NCI-H774 (cell line): ENCODE data around the gene HTR1E.
"Not testable (repeated sequence)": the region's sequence is repeated elsewhere in the genome, so short reads cannot be mapped to it uniquely, and the experiment has no call there.

Source experiments
- DNase-seq: peaks from one replicate; lab custom pipeline; 2025; lab: John Stamatoyannopoulos, UW

HTR1E gene

GRCh38 chr6:86973088-86973487 lies 35.8 kb downstream of the HTR1E start:
- no peak for DNase-seq

DNA sequence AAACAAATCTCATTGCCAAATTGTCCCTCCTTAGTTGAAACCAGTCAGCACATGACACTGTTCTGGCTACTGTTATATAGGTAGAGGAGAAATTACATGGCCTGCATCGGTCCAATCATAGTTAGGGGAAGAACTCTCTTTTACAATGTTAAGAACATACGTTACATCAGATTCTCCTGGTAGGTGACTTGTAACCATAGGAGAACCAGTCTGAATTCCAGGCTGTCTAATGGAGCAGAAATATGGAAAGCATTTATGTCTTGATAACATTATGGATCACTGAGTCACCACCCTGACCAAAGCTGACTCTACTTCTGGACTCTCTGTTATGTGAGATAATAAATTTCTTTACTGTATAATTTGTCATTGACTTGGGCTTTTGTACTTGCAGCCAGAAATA lies 40.9 kb downstream of the HTR1E start:
- no peak for DNase-seq

DNA sequence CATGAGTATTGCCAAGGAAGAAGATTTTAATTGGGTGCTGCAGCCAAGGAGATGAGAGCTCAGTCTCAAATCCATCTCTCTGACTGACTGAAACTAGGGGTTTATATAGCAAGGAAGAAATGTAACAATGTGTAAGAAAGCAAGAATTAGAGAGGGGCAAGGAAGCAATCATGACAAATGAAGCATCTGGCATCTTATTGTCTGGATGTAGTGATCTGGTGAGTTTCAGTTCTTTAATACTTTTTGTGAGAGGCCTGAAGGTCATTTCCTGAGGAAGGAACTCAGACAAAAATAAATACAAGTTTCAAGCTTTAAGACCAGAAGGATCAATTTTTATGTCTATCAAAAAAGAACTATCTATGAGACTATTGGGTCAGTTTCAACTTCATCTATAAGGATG lies 64.2 kb downstream of the HTR1E start:
- DNase-seq = no peak

DNA sequence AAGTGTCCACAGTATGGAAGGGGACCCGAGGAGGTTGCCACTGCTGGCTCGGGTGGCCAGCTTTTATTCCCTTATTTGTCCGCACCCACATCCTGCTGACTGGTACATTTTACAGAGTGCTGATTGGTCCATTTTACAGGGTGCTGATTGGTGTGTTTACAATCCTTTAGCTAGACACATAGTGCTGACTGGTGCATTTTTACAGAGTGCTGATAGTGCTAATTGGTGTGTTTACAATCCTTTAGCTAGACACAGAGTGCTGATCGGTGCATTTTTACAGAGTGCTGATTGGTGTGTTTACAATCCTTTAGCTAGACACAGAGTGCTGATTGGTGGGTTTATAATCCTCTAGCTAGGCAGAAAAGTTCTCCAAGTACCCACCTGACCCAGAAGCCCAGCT lies 65.1 kb downstream of the HTR1E start:
- not testable (repeated sequence) for DNase-seq

DNA sequence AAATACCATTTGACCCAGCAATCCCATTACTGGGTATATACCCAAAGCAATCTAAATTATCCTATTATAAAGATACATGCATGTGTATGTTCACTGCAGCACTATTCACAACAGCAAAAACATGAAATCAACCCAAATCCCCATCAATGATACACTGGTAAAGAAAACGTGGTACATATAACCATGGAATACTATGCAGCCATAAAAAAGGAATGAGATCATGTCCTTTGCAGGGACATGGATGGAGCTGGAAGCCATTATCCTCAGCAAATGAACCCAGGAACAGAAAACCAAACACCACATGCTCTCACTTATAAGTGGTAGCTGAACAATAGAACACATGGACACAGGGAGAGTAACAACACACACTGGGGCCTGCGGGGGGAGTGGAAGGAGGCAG lies 69.2 kb downstream of the HTR1E start:
- not testable (repeated sequence) for DNase-seq

DNA sequence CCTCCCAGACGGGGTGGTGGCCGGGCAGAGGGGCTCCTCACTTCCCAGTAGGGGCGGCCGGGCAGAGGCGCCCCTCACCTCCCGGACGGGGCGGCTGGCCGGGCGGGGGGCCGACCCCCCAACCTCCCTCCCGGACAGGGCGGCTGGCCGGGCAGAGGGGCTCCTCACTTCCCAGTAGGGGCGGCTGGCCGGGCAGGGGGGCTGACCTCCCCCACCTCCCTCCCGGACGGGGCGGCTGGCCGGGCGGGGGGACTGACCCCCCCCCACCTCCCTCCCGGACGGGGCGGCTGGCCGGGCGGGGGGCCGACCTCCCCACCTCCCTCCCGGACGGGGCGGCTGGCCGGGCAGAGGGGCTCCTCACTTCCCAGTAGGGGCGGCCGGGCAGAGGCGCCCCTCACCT lies 72.3 kb downstream of the HTR1E start:
- DNase-seq = not testable (repeated sequence)

- no peak for DNase-seq
Observed at GRCh38 chr6:87012035-87012434, 74.7 kb downstream of the HTR1E start.

DNA sequence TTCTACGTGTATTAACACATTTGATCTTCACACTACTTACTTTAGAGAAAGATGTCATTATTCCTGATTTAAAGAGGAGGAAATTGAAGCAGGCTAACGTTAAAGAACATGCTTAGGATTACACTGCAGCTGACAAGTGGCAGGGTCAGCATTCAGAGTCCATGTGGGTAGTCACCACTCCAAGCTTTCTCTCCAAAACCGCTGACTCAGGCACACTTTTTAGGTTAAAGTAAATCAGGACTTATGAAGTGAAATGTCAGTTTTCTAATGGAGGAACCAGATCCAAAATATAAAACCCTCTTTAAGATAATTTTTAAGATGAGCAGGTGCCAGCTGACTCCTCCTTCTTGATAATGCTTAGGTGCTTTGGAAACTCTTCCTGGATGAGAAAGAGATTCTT lies 75.4 kb downstream of the HTR1E start:
- DNase-seq = no peak

- DNase-seq = no peak
Observed at GRCh38 chr6:87016772-87017171, 79.4 kb downstream of the HTR1E start.

DNA sequence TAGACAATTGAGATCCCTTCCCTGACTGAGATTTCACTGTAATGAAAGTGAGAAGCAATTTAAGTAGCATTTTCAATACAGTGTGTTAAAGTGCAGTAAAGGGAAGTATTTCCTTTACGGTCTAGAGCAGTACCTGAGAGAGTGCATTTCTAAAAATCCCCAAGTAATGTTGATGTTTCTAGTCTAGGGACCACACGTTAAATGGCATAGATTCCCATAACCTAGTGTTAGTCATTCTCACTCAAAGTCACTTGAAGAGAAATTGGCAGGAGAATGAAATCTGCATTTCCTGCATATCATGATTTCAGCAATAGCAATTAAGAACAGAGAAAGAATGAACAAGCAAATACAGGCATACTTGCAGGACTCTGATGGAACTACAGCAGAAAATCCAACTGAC lies 89.7 kb downstream of the HTR1E start:
- no peak for DNase-seq

DNA sequence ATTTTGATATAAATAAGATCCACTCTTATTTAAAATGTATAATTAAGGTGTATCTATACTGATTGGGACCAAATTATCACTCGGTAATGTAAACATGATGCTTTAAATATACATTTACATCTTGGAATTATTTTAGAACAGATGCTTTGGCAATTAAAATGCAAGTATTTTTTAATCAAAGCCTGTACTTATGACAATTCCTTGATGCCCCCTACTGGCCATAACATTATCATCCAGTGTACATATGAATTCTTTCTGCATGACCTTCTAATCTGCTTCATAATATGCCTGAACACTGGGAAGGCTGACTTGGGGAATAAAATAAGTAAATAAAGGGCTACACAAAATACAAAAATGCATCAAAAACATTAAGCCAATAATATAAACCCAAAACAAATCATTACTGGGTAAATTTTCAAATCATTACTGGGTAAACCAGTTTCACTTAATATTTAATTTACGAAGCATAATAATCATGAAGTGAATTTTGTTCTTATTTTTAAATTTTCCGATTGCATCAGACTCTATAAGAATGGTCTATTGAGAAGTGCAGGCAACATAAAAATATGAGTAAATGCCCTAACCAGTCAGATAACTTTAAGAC lies 92.5 kb downstream of the HTR1E start:
- peak; percentile 68 for DNase-seq

GRCh38 chr6:87040729-87041128 lies 103.4 kb downstream of the HTR1E start:
- DNase-seq = no peak

DNA sequence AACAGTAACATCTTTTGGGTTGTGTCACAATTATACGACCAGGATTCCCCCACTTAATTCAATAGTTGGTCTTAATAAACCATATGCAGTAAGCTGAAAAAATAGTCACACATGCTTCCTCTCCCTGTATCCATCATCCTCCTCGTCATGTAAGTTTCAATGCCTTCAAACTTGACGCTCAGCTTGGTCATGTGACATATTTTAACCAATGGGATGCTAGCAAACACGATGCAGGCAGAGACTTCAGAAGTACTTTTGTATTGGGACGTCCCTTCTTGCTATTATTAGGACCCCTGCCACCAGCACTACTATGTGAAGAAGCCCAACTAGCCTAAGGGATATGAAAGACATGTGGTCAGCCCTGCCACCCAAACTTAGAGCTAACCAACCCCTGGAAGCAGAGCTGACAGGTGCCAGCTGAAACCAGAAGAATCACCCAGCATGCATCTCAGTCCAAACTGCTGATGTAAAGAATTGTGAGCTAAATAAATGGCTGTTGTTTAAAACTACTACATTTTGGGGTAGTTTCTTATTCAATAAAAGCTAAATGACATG lies 108.3 kb downstream of the HTR1E start:
- DNase-seq = no peak

DNA sequence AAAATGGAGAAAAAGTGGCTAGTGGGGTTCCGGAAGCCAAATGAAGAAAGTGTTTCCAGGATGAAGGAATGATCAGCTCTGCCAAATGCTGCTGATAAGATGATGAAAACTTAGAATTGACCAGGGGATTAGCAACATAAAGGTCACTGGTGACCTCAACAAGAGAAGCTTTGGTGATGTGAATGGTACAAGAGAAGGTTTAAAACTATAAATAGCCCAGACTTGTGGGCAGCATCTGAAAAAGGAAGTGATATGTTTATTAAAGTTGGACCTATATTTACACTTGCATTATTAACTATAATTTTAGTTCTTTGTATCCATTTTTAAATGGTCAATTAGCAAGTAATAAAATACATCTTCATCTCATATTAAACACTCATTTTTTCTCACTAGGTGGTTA lies 112.5 kb downstream of the HTR1E start:
- no peak for DNase-seq

DNA sequence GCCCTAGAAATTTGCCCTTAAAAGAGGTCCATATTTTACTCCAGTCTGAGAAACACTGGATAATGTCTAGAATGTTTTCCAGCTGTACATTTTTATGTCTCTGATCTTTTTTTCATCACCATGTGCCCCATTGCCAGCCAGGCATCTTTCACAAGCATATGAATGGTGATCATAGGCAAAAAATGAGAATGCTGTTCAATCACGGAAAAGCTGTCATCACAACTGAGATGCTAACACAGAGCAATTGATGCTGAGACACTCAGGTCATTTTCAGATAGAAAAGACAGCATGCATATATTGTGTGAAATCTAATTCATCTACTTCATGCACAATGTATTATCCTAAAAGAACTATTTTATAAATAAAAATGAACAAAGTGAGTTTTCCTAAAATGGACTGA lies 116.0 kb downstream of the HTR1E start:
- no peak for DNase-seq

DNA sequence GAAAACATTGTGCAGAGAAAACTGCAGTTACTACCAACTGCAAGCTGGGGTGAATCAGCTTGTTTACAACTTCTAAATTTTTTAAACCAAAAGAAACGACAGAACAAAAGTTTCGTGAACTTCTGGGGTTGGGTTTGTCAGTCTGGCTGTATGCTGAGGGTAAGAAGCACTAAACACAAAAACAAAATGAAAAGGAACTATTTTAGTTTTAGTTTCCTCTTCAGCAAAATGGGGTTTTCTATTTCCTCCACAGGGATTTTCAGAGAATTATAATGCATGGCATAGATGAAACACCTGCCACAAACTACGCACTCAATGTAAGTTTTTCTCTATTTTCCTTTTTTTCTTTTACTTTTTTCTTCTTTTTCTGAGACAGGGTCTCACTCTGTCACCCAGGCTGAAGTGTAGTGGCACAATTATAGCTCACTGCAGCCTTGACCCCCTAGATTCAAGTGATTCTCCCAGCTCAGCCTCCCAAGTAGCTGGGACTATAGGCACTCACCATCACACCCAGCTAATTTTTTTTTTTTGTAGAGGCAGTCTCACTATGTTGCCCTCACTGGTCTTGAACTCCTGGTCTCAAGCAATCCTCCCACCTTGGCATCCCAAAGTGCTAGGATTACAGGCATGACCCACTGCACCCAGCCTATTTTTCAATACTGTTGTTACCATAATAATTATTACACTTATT lies 117.0 kb downstream of the HTR1E start:
- no peak for DNase-seq

DNA sequence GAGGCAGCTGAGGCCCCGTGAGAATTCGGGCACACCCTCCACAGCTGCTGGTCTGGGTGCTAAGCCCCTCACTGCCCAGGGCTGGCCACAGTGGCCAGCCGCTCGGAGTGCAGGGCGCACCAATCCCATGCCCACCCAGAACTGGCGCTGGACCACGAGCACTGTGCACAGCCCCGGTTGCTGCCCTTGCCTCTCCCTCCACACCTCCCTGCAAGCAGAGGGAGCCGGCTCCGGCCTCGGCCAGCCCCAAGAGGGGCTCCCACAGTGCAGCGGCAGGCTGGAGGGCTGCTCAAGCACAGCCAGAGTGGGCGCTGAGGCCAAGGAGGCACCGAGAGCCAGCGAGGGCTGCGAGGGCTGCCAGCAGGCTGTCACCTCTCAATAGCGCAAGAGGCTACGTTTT lies 122.6 kb downstream of the HTR1E start:
- no peak for DNase-seq

GRCh38 chr6:87065117-87065516 lies 127.8 kb downstream of the HTR1E start:
- DNase-seq = no peak
